Sigmoid colon (tissue), 7 donors: ENCODE results near the gene TAGAP. TPM values are rescaled to one million over a fixed set of nuclear protein-coding genes. Genes with fewer than 3 reads are reported as not detected.
A peak's percentile ranks its signal among the peaks of the same experiment; 100 is the strongest.

Experiments
- DNase-seq: peaks from one replicate; pipeline ENCODE4 v3.0.0-alpha.2; 2019
- H3K27ac ChIP-seq, 4 donors: fragments of 200-600 bp; sonication (generic); one replicate each; pipeline ENCODE4 v1.5.1; 2016 to 2019; ENCODE audit warnings: mild to moderate bottlenecking in 1 of 4
- H3K27me3 ChIP-seq, 3 donors: fragments of 200-600 bp; sonication (generic); one replicate each; pipeline ENCODE4 v1.5.1; 2019; ENCODE audit warnings: mild to moderate bottlenecking in 1 of 3
- H3K36me3 ChIP-seq, 4 donors: fragments of 200-600 bp; sonication (generic); one replicate each; pipeline ENCODE4 v1.5.1; 2016 to 2019
- H3K4me1 ChIP-seq, 4 donors: fragments of 200-600 bp; sonication (generic); one replicate each; pipeline ENCODE4 v1.5.1; 2017 to 2019
- H3K4me3 ChIP-seq, 4 donors: fragments of 200-600 bp; sonication (generic); one replicate each; pipeline ENCODE4 v1.5.1; 2017 to 2019; ENCODE audit warnings: mild to moderate bottlenecking in 2 of 4, moderate library complexity in 1 of 4
- H3K9me3 ChIP-seq, 4 donors: fragments of 200-600 bp in 3 of 4; sonication (generic) in 3 of 4; one replicate each; pipeline versions ENCODE4 v1.5.1 to v1.6.1; 2013 to 2019
- CTCF ChIP-seq, 4 experiments: fragments of 450-650 bp in 3 of 4; fragments of 200-600 bp in 1 of 4; IDR thresholded peaks; one replicate each; pipeline ENCODE4 v1.5.1; 2016 to 2019; ENCODE audit warnings: antibody characterized with exemption in 4 of 4, mild to moderate bottlenecking in 3 of 4, moderate library complexity in 2 of 4
- EP300 ChIP-seq, 4 donors: sonication (generic); formaldehyde crosslinking; IDR thresholded peaks; one replicate each; pipeline ENCODE4 v1.6.1; 2017; ENCODE audit warnings: antibody characterized with exemption in 4 of 4
- POLR2A ChIP-seq, 2 donors: fragments of 450-650 bp; IDR thresholded peaks; one replicate each; pipeline ENCODE4 v1.6.1; 2016; ENCODE audit warnings: antibody characterized with exemption in 2 of 2, mild to moderate bottlenecking in 2 of 2, moderate library complexity in 2 of 2
- POLR2AphosphoS5 ChIP-seq, 4 donors: sonication (generic); formaldehyde crosslinking; IDR thresholded peaks; one replicate each; pipeline ENCODE4 v1.6.1; 2017; ENCODE audit warnings: antibody characterized with exemption in 4 of 4
- WGBS, 2 donors: extraction: QIAGEN DNeasy Blood & Tissue Kit; methylation state at CpG; one replicate each; pipeline ENCODE4 v1.1.7; 2013; 5-methylcytosine and 5-hydroxymethylcytosine counted together
- intact Hi-C: fragments of 100-400 bp; cut with DNase I; formaldehyde crosslinking; loops from one replicate; pipeline ENCODE4 v1.15.1; 2023
- polyA plus RNA-seq, 3 donors: library from polyadenylated mRNA; stranded (reverse); fragments of 200-250 nt; gene quantifications; one replicate each; pipeline ENCODE4 v1.2.3, GENCODE V29; 2013
- total RNA-seq, 4 donors: library from RNA; depleted of rRNA; stranded (reverse); fragments of >200 nt; gene quantifications; one replicate each; pipeline ENCODE4 v1.1.0, GENCODE V29; 2016
- donor health status: healthy with polysubstance abuse.
- donor health status: Bipolar disorder and iron deficiency.
- donor health status: healthy.

The TAGAP gene
- total and polyA plus RNA-seq, 7 donors, result 1.2 to 13.6 (median 1.6) TPM

GRCh38 chr6:159004592-159004991, 40.2 kb downstream of the TAGAP start:
- Histone ChIP-seq H3K9me3 (no peaks in the 10 kb centered on the region), H3K27me3 (no peaks in the 10 kb centered on the region), H3K36me3 (no peaks in the 10 kb centered on the region), H3K4me3 (no peak overlapping the region), H3K4me1 (peaks cover 0 to 10% (median 5%) of the 10 kb centered on the region in 4 donors), H3K27ac (no peak overlapping the region)
- no peak for TF ChIP-seq EP300 (IDR thresholded peaks at IDR 0.05)
- DNase-seq, result no peak
- 79 to 84% methylated on average over 3 of the region's 3 CpGs for WGBS, 2 donors
- intact Hi-C loops, result no loop called here

- H3K9me3 ChIP-seq, result no peaks in the 10 kb centered on the region
- H3K27ac ChIP-seq, result no peak overlapping the region
- no peak overlapping the region for H3K4me3 ChIP-seq
- no peak for DNase-seq
- intact Hi-C loops, result no loop called here
- WGBS, 2 donors, result 96% methylated on average over 12 of the region's 12 CpGs
- no peaks in the 10 kb centered on the region for H3K36me3 ChIP-seq
- TF ChIP-seq CTCF (IDR thresholded peaks at IDR 0.05) (no peak), EP300 (IDR thresholded peaks at IDR 0.05) (no peak), POLR2AphosphoS5 (IDR thresholded peaks at IDR 0.05) (no peak), POLR2A (IDR thresholded peaks at IDR 0.05) (no peak)
- peaks cover 0 to 16% (median 8%) of the 10 kb centered on the region in 4 donors for H3K4me1 ChIP-seq
- no peaks in the 10 kb centered on the region for H3K27me3 ChIP-seq
These were observed 42.2 kb downstream of the TAGAP start for GRCh38 chr6:159002432-159003155.

- Histone ChIP-seq H3K9me3 (no peaks in the 10 kb centered on the region), H3K4me3 (peak within 1 kb of the TSS; percentile 55 to 77 (median 66)), H3K36me3 (no peaks in the 10 kb centered on the region), H3K27me3 (no peaks in the 10 kb centered on the region), H3K27ac (peak within 1 kb of the TSS; percentile 78 to 87 (median 82)), H3K4me1 (peaks cover 0 to 16% (median 8%) of the 10 kb centered on the region in 4 donors)
- peak; percentile 96 for DNase-seq
- intact Hi-C loops, result loop anchor here (2.0 kb wide), 1 partner anchor 181 kb away; the partner anchor contains the start of gene EZR
- peak in 1 of 4 experiments; percentile 16 for TF ChIP-seq CTCF (IDR thresholded peaks at IDR 0.05)
- TF ChIP-seq POLR2AphosphoS5 (IDR thresholded peaks at IDR 0.05), result peak; percentile 31 to 76 (median 64)
- peak in 1 of 2 donors; percentile 68 for TF ChIP-seq POLR2A (IDR thresholded peaks at IDR 0.05)
- TF ChIP-seq EP300 (IDR thresholded peaks at IDR 0.05), result no peak
- 0% methylated on average over 50 of the region's 50 CpGs for WGBS, 2 donors
These were observed 45.0 kb downstream of the TAGAP start, which contains the start of gene RSPH3 for GRCh38 chr6:158999666-159000403. TSS of gene RSPH3 (minus strand) at chr6:159000202. CDS start at chr6:158999550, 652 bp downstream.

GRCh38 chr6:158999154-158999665, 45.6 kb downstream of the TAGAP start:
- H3K27ac ChIP-seq, result peak overlapping the region; percentile 78 to 87 (median 82)
- intact Hi-C loops, result no loop called here
- peaks cover 0 to 16% (median 8%) of the 10 kb centered on the region in 4 donors for H3K4me1 ChIP-seq
- H3K4me3 ChIP-seq, result peak overlapping the region; percentile 55 to 77 (median 66)
- H3K36me3 ChIP-seq, result no peaks in the 10 kb centered on the region
- no peaks in the 10 kb centered on the region for H3K27me3 ChIP-seq
- 0 to 1% methylated on average over 24 of the region's 24 CpGs for WGBS, 2 donors
- TF ChIP-seq EP300 (IDR thresholded peaks at IDR 0.05) (no peak), CTCF (IDR thresholded peaks at IDR 0.05) (no peak), POLR2A (IDR thresholded peaks at IDR 0.05) (no peak), POLR2AphosphoS5 (IDR thresholded peaks at IDR 0.05) (no peak)
- DNase-seq, result no peak
- H3K9me3 ChIP-seq, result no peaks in the 10 kb centered on the region

GRCh38 chr6:158996856-158997255, 47.9 kb downstream of the TAGAP start:
- Histone ChIP-seq H3K9me3 (no peaks in the 10 kb centered on the region), H3K27me3 (no peaks in the 10 kb centered on the region), H3K36me3 (peaks cover 0 to 6% (median 0%) of the 10 kb centered on the region in 4 donors), H3K4me1 (peaks cover 0 to 16% (median 8%) of the 10 kb centered on the region in 4 donors), H3K4me3 (no peak overlapping the region), H3K27ac (no peak overlapping the region)
- DNase-seq, result no peak
- 82 to 86% methylated on average over 2 of the region's 2 CpGs for WGBS, 2 donors
- TF ChIP-seq POLR2AphosphoS5 (IDR thresholded peaks at IDR 0.05), result no peak
- no peak for TF ChIP-seq CTCF (IDR thresholded peaks at IDR 0.05)
- intact Hi-C loops, result no loop called here
